GM12878 (cell line): ENCODE measurements around the gene TCIRG1. TPM values are rescaled to one million over a fixed set of nuclear protein-coding genes. Genes with fewer than 3 reads are reported as not detected.

Experiments
- ATAC-seq: fragments of 200-7000 bp; cut with Tn5 transposase; 3 replicates; pipeline ENCODE4 v1.9.1; 2020; ENCODE audit warnings: mild to moderate bottlenecking, moderate library complexity
- BruUV-seq: library from RNA; stranded (reverse); fragments of 400-500 nt; replicated peaks from 2 replicates; lab custom pipeline; 2021; lab: Mats Ljungman, UMichigan
- CTCF ChIA-PET: fragments of 300-600 bp; sonication (Branson Sonifier 250); formaldehyde crosslinking; extraction: SDS; loops from one replicate; lab custom pipeline; 2021; ENCODE audit warnings: inconsistent platforms; lab: Yijun Ruan, JAX
- POLR2A ChIA-PET: fragments of 350-600 bp; formaldehyde crosslinking; extraction: SDS; loops from one replicate; lab custom pipeline; 2021; ENCODE audit warnings: inconsistent platforms; lab: Charles Lee
- RAD21 ChIA-PET: fragments of 300-600 bp; sonication (Branson Sonifier 250); formaldehyde crosslinking; loops from one replicate; lab custom pipeline; 2023; ENCODE audit warnings: antibody characterized with exemption; ENCODE audit not compliant: unreplicated experiment; lab: Charles Lee
- SMC1A ChIA-PET: fragments of 300-600 bp; sonication (Branson Sonifier 250); formaldehyde crosslinking; loops from one replicate; lab custom pipeline; 2023; ENCODE audit not compliant: unreplicated experiment, uncharacterized antibody; lab: Charles Lee
- DNase-seq: peaks from one replicate; pipeline ENCODE4 v3.0.0-alpha.2; 2011; ENCODE audit warnings: low read depth, low spot score
- FAIRE-seq: peaks from 3 replicates; lab custom pipeline; 2011; peaks lifted over from hg19 to GRCh38; lab: Jason Lieb, UNC
- H2AFZ ChIP-seq: 2 replicates; pipeline ENCODE4 v1.6.0; 2011; ENCODE audit warnings: low read depth, low read length, control low read depth; ENCODE audit not compliant: control insufficient read depth
- H3K27ac ChIP-seq: 2 replicates; pipeline ENCODE4 v1.5.1; 2011; ENCODE audit warnings: control low read depth; ENCODE audit not compliant: control insufficient read depth, insufficient read depth
- H3K27me3 ChIP-seq, 2 experiments: replicated peaks in 1 of 2; 2 replicates each; pipeline versions ENCODE4 v1.6.0 to v1.6.1; 2011; ENCODE audit warnings: low read length in 1 of 2; ENCODE audit not compliant: control insufficient read depth in 2 of 2, insufficient read depth in 2 of 2
- H3K36me3 ChIP-seq, 2 experiments: 2 replicates each; pipeline ENCODE4 v1.5.1; 2011; ENCODE audit warnings: low read length in 1 of 2; ENCODE audit not compliant: control insufficient read depth in 2 of 2, insufficient read depth in 2 of 2
- H3K4me1 ChIP-seq: 2 replicates; pipeline ENCODE4 v1.6.1; 2011; ENCODE audit warnings: mild to moderate bottlenecking, low read length, moderate library complexity, mixed read lengths; ENCODE audit not compliant: control insufficient read depth, insufficient read depth
- H3K4me2 ChIP-seq: 2 replicates; pipeline ENCODE4 v1.6.0; 2011; ENCODE audit warnings: control low read depth; ENCODE audit not compliant: control insufficient read depth, insufficient read depth
- H3K4me3 ChIP-seq: fragments of 200-600 bp; sonication (generic); 2 replicates; pipeline ENCODE4 v1.5.1; 2016
- H3K79me2 ChIP-seq: 2 replicates; pipeline ENCODE4 v1.6.0; 2011; ENCODE audit warnings: low read length; ENCODE audit not compliant: control insufficient read depth, insufficient read depth
- H3K9ac ChIP-seq: 2 replicates; pipeline ENCODE4 v1.8.0; 2011; ENCODE audit warnings: low read length, control low read depth, mixed read lengths; ENCODE audit not compliant: control insufficient read depth, insufficient read depth
- H3K9me3 ChIP-seq: replicated peaks from 3 replicates; pipeline ENCODE4 v1.5.1; 2011; ENCODE audit warnings: mild to moderate bottlenecking, low read length; ENCODE audit not compliant: control insufficient read depth, insufficient read depth
- H4K20me1 ChIP-seq: 2 replicates; pipeline ENCODE4 v1.6.0; 2011; ENCODE audit not compliant: control insufficient read depth, insufficient read depth
- BRCA1 ChIP-seq: IDR thresholded peaks from 2 replicates; pipeline ENCODE4 v1.6.1; 2011; ENCODE audit warnings: low read depth, low read length, improper control_type of control experiment
- CREB1 ChIP-seq: IDR thresholded peaks from 2 replicates; pipeline ENCODE4 v1.6.1; 2012; ENCODE audit warnings: low read depth, mild to moderate bottlenecking, inconsistent platforms
- EZH2 ChIP-seq: IDR thresholded peaks from 2 replicates; pipeline ENCODE4 v1.6.1; 2012; ENCODE audit warnings: low read depth, mild to moderate bottlenecking, control low read depth, inconsistent platforms, low read length, borderline replicate concordance; ENCODE audit not compliant: control insufficient read depth
- GATAD2B ChIP-seq: fragments of 450-650 bp; conservative IDR thresholded peaks from 2 replicates; pipeline ENCODE4 v1.6.1; 2017; ENCODE audit warnings: low read depth, mild to moderate bottlenecking, moderate library complexity
- KAT2A ChIP-seq: conservative IDR thresholded peaks from 2 replicates; pipeline ENCODE4 v1.6.1; 2011; ENCODE audit warnings: low read depth, low read length; ENCODE audit not compliant: control insufficient read depth
- MEF2B ChIP-seq: fragments of 450-650 bp; IDR thresholded peaks from 2 replicates; pipeline ENCODE4 v1.6.1; 2018; ENCODE audit warnings: mild to moderate bottlenecking, moderate library complexity; ENCODE audit not compliant: partially characterized antibody, poor library complexity, severe bottlenecking
- RAD21 ChIP-seq: IDR thresholded peaks from 2 replicates; pipeline ENCODE4 v1.6.1; 2011; ENCODE audit warnings: mild to moderate bottlenecking, low read depth, low read length, moderate library complexity; ENCODE audit not compliant: insufficient read depth
- RAD51 ChIP-seq: fragments of 450-650 bp; IDR thresholded peaks from 2 replicates; pipeline ENCODE4 v1.6.1; 2016; ENCODE audit warnings: moderate library complexity, mild to moderate bottlenecking, inconsistent platforms
- RB1 ChIP-seq: fragments of 450-650 bp; formaldehyde crosslinking; IDR thresholded peaks from 2 replicates; pipeline ENCODE4 v1.6.1; 2017; ENCODE audit warnings: mild to moderate bottlenecking, borderline replicate concordance
- RELA ChIP-seq: fragments of 450-650 bp; IDR thresholded peaks from 2 replicates; pipeline ENCODE4 v1.8.0; 2014; ENCODE audit warnings: borderline replicate concordance; ENCODE audit not compliant: partially characterized antibody
- SP1 ChIP-seq: IDR thresholded peaks from one replicate; pipeline ENCODE4 v1.6.1; 2011; ENCODE audit warnings: low read depth, low read length
- TBL1XR1 ChIP-seq: IDR thresholded peaks from 2 replicates; pipeline ENCODE4 v1.6.1; 2012; ENCODE audit warnings: low read depth, low read length, improper control_type of control experiment
- ZNF207 ChIP-seq: fragments of 450-650 bp; IDR thresholded peaks from 2 replicates; pipeline ENCODE4 v1.6.1; 2014; ENCODE audit warnings: antibody characterized with exemption, mild to moderate bottlenecking, borderline replicate concordance
- WGBS: methylation state at CpG from one replicate; pipeline ENCODE4 v1.1.6; 2016; ENCODE audit warnings: low lambda C conversion rate; ENCODE audit not compliant: insufficient replicate concordance, insufficient coverage; ENCODE audit errors: missing lambda C conversion rate; 5-methylcytosine and 5-hydroxymethylcytosine counted together
- in situ Hi-C: fragments of 300-500 bp; cut with MboI; formaldehyde crosslinking; loops from 9 replicates; pipeline ENCODE4 v1.14.3; 2018; ENCODE audit warnings: mixed read lengths
- intact Hi-C: fragments of 100-400 bp; cut with micrococcal nuclease; formaldehyde crosslinking; loops from one replicate; pipeline ENCODE4 v1.14.2; 2022; ENCODE audit not compliant: unreplicated experiment
- polyA plus RNA-seq, 11 experiments: library from polyadenylated mRNA; depleted of rRNA in 4 of 11; unstranded in 6 of 11; stranded (reverse) in 5 of 11; fragments of >200 nt; fragmentation: Nextera tagmentation in 4 of 11; fragmentation: Illumina TruSeq in 1 of 11; extraction: Ambion mirVana in 4 of 11; extraction: Trizol in 1 of 11; gene quantifications; 1 replicate in 1 of 11; 2 replicates in 10 of 11; pipeline versions ENCODE4 v1.2.1 to v1.2.3, GENCODE V29; 2011 to 2016; ENCODE audit warnings: inconsistent platforms in 2 of 11, missing spikeins in 2 of 11, low read depth in 1 of 11
- total RNA-seq, 4 experiments: library from RNA; depleted of rRNA in 3 of 4; stranded (reverse); fragments of >200 nt in 3 of 4; fragmentation: Illumina TruSeq in 1 of 4; extraction: Trizol in 1 of 4; gene quantifications; 2 replicates each; pipeline versions ENCODE4 v1.2.1 to v1.2.3, GENCODE V29; 2013 to 2021
- TF ChIP-seq, protein P1 (sequence below): fragments of 150-350 bp; IDR thresholded peaks from 2 replicates; pipeline ENCODE4 v1.6.1; 2016; ENCODE audit warnings: low read depth, low read length
- TF ChIP-seq, protein P2 (sequence below): IDR thresholded peaks from 2 replicates; pipeline ENCODE4 v1.6.1; 2011; ENCODE audit warnings: low read depth, mild to moderate bottlenecking, low read length, moderate library complexity, borderline replicate concordance; ENCODE audit errors: extremely low read depth
- TF ChIP-seq, protein P3 (sequence below): fragments of 450-650 bp; conservative IDR thresholded peaks from 2 replicates; pipeline ENCODE4 v1.6.1; 2017; ENCODE audit warnings: mild to moderate bottlenecking, moderate library complexity

TCIRG1 gene
- total and polyA plus RNA-seq, 10 of the 15 experiments (the other 5 are each of a cell fraction or from before 2014, with no cell fraction given), result 0.76 to 218 (median 87.4) TPM

DNA sequence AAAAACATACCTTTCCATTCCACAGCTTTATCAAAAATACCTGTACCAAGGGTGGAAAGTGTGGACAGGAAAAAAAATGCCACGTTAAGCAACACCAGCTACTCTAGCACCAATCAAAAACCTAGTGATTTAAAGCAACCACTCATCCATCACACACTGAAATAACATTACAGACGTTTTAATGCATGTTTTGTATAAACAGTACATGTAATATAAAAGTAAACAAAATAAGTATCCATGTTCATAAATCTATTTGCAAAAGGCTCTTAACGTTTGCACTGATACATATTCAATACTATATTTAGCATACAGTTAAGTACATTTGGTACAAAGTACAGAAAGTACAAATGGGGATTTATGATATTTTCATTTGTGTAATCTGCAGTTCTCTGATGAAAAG is 43.7 kb downstream of the TCIRG1 start (continued):
- TF ChIP-seq RAD21 (no peak), BRCA1 (no peak)
- TF ChIP-seq, protein P1, sequence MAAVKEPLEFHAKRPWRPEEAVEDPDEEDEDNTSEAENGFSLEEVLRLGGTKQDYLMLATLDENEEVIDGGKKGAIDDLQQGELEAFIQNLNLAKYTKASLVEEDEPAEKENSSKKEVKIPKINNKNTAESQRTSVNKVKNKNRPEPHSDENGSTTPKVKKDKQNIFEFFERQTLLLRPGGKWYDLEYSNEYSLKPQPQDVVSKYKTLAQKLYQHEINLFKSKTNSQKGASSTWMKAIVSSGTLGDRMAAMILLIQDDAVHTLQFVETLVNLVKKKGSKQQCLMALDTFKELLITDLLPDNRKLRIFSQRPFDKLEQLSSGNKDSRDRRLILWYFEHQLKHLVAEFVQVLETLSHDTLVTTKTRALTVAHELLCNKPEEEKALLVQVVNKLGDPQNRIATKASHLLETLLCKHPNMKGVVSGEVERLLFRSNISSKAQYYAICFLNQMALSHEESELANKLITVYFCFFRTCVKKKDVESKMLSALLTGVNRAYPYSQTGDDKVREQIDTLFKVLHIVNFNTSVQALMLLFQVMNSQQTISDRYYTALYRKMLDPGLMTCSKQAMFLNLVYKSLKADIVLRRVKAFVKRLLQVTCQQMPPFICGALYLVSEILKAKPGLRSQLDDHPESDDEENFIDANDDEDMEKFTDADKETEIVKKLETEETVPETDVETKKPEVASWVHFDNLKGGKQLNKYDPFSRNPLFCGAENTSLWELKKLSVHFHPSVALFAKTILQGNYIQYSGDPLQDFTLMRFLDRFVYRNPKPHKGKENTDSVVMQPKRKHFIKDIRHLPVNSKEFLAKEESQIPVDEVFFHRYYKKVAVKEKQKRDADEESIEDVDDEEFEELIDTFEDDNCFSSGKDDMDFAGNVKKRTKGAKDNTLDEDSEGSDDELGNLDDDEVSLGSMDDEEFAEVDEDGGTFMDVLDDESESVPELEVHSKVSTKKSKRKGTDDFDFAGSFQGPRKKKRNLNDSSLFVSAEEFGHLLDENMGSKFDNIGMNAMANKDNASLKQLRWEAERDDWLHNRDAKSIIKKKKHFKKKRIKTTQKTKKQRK, result no peak
- TF ChIP-seq, all 136 proteins: peak for 0

DNA sequence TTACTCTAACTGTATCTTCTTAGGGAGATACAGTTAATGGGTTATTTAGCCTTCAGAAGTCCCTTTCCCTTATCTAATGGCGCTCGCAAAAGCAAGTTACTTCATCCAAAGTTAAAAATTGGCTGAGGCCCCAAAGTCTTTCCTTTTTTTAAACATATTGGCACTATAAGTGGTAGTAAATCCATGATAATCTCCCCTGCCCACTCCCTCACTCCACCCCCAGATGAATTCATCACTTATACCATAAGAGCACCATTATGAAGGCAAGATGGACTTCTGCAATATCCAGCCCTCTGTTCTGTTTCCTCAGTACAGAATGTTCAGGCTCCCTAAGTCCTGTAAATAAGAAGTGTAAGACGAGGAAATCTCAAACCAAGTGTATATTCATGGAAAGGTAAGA is 44.7 kb downstream of the TCIRG1 start:
- SMC1A ChIA-PET, result interaction anchor here (0.6 to 1.5 kb wide), 2 partner anchors 11 to 126 kb away, joined by 3 to 4 read pairs; no protein-coding TSS in a partner anchor
- TF ChIP-seq TBL1XR1, result no peak
- no peak for TF ChIP-seq RAD51
- TF ChIP-seq SP1, result no peak
- TF ChIP-seq RELA, result no peak
- TF ChIP-seq CREB1, result no peak
- no peak for TF ChIP-seq MEF2B
- TF ChIP-seq EZH2, result no peak
- TF ChIP-seq KAT2A, result no peak
- TF ChIP-seq, protein P2, sequence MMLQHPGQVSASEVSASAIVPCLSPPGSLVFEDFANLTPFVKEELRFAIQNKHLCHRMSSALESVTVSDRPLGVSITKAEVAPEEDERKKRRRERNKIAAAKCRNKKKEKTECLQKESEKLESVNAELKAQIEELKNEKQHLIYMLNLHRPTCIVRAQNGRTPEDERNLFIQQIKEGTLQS, result no peak
- TF ChIP-seq, protein P3, sequence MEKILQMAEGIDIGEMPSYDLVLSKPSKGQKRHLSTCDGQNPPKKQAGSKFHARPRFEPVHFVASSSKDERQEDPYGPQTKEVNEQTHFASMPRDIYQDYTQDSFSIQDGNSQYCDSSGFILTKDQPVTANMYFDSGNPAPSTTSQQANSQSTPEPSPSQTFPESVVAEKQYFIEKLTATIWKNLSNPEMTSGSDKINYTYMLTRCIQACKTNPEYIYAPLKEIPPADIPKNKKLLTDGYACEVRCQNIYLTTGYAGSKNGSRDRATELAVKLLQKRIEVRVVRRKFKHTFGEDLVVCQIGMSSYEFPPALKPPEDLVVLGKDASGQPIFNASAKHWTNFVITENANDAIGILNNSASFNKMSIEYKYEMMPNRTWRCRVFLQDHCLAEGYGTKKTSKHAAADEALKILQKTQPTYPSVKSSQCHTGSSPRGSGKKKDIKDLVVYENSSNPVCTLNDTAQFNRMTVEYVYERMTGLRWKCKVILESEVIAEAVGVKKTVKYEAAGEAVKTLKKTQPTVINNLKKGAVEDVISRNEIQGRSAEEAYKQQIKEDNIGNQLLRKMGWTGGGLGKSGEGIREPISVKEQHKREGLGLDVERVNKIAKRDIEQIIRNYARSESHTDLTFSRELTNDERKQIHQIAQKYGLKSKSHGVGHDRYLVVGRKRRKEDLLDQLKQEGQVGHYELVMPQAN, result no peak
- no peak for TF ChIP-seq ZNF207
- no peak for TF ChIP-seq RB1
- TF ChIP-seq GATAD2B, result no peak

More for the DNA sequence above, 44.7 kb downstream of the TCIRG1 start:
- no TSS peak for BruUV-seq
- Histone ChIP-seq H4K20me1 (no peaks in the 10 kb centered on the region), H3K9ac (no peak overlapping the region), H3K27me3 (no peaks in the 10 kb centered on the region), H3K4me2 (no peak overlapping the region), H3K79me2 (no peaks in the 10 kb centered on the region; the same call in 1 of the 2 replicates), H3K9me3 (no peaks in the 10 kb centered on the region), H3K4me1 (no peaks in the 10 kb centered on the region), H3K4me3 (no peak overlapping the region), H2AFZ (no peak overlapping the region), H3K36me3 (peaks cover 8 to 14% of the 10 kb centered on the region in 2 experiments), H3K27ac (no peak overlapping the region)
- ATAC-seq, result no peak
- intact Hi-C loops, result no loop called here
- no peak for DNase-seq
- WGBS, result 100% methylated on average over 3 of the region's 3 CpGs
- ChIA-PET POLR2A (no interaction called here), CTCF (no interaction called here), RAD21 (no interaction called here)
- in situ Hi-C loops, result no loop called here
- no peak for FAIRE-seq
